Right lung (tissue), 10 donors: ENCODE data around the gene POLR2J. TPM values are rescaled to one million over a fixed set of nuclear protein-coding genes. Genes with fewer than 3 reads are reported as not detected.
"Not testable (repeated sequence)": the region's sequence is repeated elsewhere in the genome, so short reads cannot be mapped to it uniquely, and the experiment has no call there.

ENCODE experiments used
- DNase-seq, 2 donors: peaks; one replicate each; pipeline ENCODE4 v3.0.0-alpha.2; 2013
- long read RNA-seq, 8 donors: transcript quantifications; one replicate each; lab custom pipeline, GENCODE V29; 2026
- polyA plus RNA-seq, 5 donors: library from polyadenylated mRNA; unstranded; fragments of 120-200 nt; gene quantifications; one replicate each; pipeline versions ENCODE4 v1.2.1 to v1.2.3, GENCODE V29; 2013; ENCODE audit warnings: inconsistent platforms in 1 of 5, low replicate concordance in 1 of 5; ENCODE audit not compliant: insufficient read length in 5 of 5, insufficient read depth in 1 of 5

POLR2J gene
- polyA plus RNA-seq: 10 to 100 TPM; 22.2 to 38.5 (median 27.3) TPM
- long read RNA-seq, donor 1, transcript POLR2J-201 (4 exons, 932 nt): major isoform, 106 of 132 reads
- long read RNA-seq, donor 1, partial matches to known transcripts: 26 of 132 reads
- long read RNA-seq, donor 1, other reads (novel, unspliced or antisense): 0 of 132 reads
- long read RNA-seq, donor 2, transcript POLR2J-201 (4 exons, 932 nt): major isoform, 65 of 65 reads
- long read RNA-seq, donor 2, partial matches to known transcripts: 0 of 65 reads
- long read RNA-seq, donor 2, other reads (novel, unspliced or antisense): 0 of 65 reads
- long read RNA-seq, donor 3, transcript POLR2J-201 (4 exons, 932 nt): major isoform, 84 of 89 reads
- long read RNA-seq, donor 3, partial matches to known transcripts: 5 of 89 reads
- long read RNA-seq, donor 3, other reads (novel, unspliced or antisense): 0 of 89 reads
- long read RNA-seq, donor 4, transcript POLR2J-201 (4 exons, 932 nt): major isoform, 36 of 41 reads
- long read RNA-seq, donor 4, partial matches to known transcripts: 5 of 41 reads
- long read RNA-seq, donor 4, other reads (novel, unspliced or antisense): 0 of 41 reads
- long read RNA-seq, donor 5, transcript POLR2J-201 (4 exons, 932 nt): major isoform, 85 of 91 reads
- long read RNA-seq, donor 5, partial matches to known transcripts: 6 of 91 reads
- long read RNA-seq, donor 5, other reads (novel, unspliced or antisense): 0 of 91 reads
- long read RNA-seq, donor 6, transcript POLR2J-201 (4 exons, 932 nt): major isoform, 80 of 98 reads
- long read RNA-seq, donor 6, partial matches to known transcripts: 18 of 98 reads
- long read RNA-seq, donor 6, other reads (novel, unspliced or antisense): 0 of 98 reads
- long read RNA-seq, donor 7, transcript POLR2J-201 (4 exons, 932 nt): major isoform, 43 of 43 reads
- long read RNA-seq, donor 7, partial matches to known transcripts: 0 of 43 reads
- long read RNA-seq, donor 7, other reads (novel, unspliced or antisense): 0 of 43 reads
- long read RNA-seq, donor 8, transcript POLR2J-201 (4 exons, 932 nt): major isoform, 30 of 30 reads
- long read RNA-seq, donor 8, partial matches to known transcripts: 0 of 30 reads
- long read RNA-seq, donor 8, other reads (novel, unspliced or antisense): 0 of 30 reads

GRCh38 chr7:102478314-102479208 is at the start of gene POLR2J:
Gene POLR2J, minus strand, starts transcription at chr7:102478922. Its CDS starts 62 bp downstream, at chr7:102478860.
- peak in 1 of 2 donors; percentile 75 for DNase-seq

- DNase-seq: not testable (repeated sequence)
These were observed 49.4 kb upstream of the POLR2J start for GRCh38 chr7:102527822-102528793.

GRCh38 chr7:102527182-102527581 is 48.5 kb upstream of the POLR2J start:
- DNase-seq: not testable (repeated sequence)

GRCh38 chr7:102524803-102525202 is 46.1 kb upstream of the POLR2J start:
- DNase-seq: not testable (repeated sequence)

DNA sequence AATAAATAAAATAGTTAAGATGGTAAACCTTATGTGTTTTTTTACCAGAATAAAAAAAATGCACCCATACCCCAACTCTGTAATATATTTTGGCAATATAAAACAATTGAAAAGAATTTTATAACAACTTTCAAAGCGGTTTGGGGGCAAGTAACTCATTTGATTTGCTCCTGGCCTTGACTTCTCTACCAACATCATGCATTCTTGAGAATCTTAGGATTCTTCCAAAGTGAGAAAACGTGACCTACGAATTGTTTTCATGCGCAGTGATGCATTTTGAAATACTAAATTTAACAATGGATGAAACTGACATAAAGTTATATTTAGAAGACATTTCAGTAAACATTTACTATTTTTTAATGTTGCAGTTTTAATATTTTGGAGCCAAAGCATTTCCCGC is 42.1 kb upstream of the POLR2J start:
- DNase-seq: not testable (repeated sequence)

DNA sequence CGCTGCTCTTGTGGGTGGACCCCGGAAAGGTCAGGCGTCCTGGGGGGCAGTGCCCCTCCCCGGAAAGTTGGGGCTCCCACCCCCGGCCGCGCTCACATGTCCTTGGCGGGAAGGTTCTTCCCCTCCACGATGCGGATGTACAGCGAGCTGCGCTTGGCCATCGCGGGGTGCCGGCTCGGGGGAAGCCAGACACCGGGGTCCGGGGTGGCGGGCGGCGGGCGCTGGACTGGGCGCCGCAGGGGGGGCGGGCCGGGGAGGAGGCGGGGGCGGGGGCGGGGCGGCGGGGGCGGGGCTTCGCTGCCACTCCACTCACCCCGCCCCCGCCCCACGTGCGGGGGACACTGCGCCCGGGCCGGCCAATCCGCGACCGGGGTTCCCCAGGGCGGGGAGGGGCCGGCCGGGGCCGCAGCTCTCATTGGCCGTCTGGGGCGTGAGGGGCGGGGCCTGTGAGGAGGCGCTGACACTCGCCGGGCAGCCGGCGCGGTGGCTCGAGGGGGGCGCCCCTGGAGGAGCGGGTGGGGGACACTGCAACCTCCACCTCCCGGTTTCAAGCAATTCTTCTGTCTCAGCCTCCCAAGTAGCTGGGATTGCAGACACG is 38.9 kb upstream of the POLR2J start, which contains the start of gene RASA4B:
Gene RASA4B, minus strand, starts transcription at position 228 of the 598 bp plus-strand sequence. Its CDS starts 67 bp downstream, at position 161.
- DNase-seq: not testable (repeated sequence)

GRCh38 chr7:102516951-102517350 is 38.2 kb upstream of the POLR2J start:
- not testable (repeated sequence) for DNase-seq

DNA sequence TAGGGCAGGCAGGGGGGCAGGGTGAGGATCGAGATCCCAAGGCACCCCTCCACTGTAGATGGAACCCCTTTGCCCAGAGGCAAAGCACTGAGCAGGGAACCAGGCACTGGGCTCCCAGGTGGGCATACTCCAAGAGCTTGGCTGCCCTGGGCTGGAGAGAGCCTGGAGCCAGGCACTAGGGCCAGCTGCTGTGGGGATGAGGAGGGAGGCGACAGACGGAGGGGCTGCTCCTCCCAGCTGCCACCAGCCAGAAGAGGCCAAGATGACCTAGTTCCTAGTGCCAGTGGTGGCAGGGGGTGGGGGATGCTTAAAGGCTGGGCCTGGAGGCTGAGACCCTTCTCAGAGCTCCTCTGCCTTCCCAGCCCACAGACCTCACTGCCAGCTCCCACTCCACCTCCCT is 37.2 kb upstream of the POLR2J start:
- DNase-seq: not testable (repeated sequence)

GRCh38 chr7:102514881-102515721 is 36.4 kb upstream of the POLR2J start:
- DNase-seq: not testable (repeated sequence)

GRCh38 chr7:102512642-102513221 is 34.0 kb upstream of the POLR2J start:
- peak; percentile 72 to 78 for DNase-seq

DNA sequence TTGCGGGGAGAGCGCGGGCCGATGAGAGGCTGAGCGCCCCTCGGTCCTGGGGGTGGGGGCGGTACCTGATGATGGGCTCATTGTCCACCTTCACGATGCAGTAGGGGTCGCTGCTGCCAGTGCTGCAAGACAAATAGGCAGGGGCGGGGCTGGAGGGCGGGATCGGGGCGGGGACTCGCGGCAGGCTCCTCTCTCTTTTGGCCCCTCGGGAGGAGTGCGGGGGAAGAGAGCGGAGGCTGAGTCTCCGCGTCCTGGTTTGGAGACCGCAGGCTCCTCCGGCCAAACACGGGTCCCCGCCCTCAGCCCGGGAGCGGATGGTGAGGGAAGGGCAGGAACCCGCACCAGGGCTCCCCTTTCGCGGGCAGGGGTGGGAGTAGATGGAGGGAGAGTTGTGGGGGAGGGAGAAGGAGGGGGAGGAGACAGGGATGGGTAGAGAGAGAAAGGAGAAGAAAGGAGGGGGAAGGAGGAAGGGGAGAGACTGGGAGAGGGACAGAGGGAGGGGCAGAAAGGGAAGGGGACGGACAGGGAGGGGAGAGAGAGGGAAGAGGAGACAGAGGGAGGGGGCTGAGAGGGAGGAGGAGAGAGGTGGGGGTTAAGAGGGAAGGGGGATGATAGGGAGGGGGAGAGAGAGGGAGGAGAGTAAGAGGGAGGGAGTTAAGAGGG is 33.3 kb upstream of the POLR2J start:
- not testable (repeated sequence) for DNase-seq

- not testable (repeated sequence) for DNase-seq
These were observed 31.9 kb upstream of the POLR2J start for GRCh38 chr7:102510575-102510974.

GRCh38 chr7:102507410-102508088 is 28.8 kb upstream of the POLR2J start:
- not testable (repeated sequence) for DNase-seq

DNA sequence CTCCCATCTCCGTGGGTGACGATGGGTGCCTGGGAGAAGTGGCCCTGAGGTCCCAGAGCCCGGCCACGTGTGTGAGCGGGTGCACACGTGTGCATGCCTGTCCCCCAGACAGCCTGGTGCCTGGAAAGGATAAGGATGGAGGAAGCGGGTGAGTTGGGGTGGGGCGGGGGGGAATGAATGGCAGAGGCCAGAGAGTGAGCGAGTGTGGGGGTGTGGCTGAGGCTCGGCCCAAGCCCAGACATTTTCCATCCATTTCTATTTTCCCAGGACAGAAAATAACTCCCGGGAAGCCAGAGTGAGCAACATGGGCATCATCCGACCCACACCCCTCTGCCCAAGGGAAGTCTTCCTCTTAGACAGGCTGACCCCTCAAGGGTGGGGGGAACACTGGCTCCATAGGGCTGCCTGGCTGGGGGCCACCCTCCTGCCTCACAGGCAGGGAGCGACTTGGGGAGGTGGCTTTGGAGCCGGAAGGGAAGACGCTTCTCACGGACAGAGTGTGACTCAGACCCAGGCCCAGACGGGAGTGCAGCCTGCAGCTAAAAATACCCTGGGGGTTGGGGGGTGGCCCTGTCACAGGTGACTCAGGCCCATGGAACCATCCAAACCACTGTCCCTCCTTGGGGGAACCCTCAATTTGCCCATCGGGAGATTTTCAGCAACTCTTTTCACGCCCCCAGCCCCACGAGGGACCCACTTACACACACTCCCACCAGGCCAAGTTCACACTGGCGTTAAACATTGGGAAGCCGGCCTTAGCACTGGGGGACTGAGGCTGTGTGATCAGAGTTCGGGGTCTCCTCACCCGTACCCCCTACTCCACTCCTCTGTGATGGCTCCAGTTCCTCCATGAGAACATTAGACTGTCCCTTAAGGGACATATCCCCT is 26.8 kb upstream of the POLR2J start:
- not testable (repeated sequence) for DNase-seq

GRCh38 chr7:102503141-102503540 is 24.4 kb upstream of the POLR2J start:
- DNase-seq: not testable (repeated sequence)
